Activated CD8-positive, alpha-beta memory T cell treated with anti-CD3 and anti-CD28 coated beads for 36 hours (primary cell): Measurements from ENCODE around the gene NRG3. TPM values are rescaled to one million over a fixed set of nuclear protein-coding genes. Genes with fewer than 3 reads are reported as not detected.

Experiments used
- CTCF ChIA-PET: fragments of 350-600 bp; sonication (Branson Sonifier 250); formaldehyde crosslinking; loops from one replicate; lab custom pipeline; 2021; ENCODE audit warnings: antibody characterized with exemption; lab: Charles Lee
- POLR2A ChIA-PET: fragments of 350-600 bp; sonication (Branson Sonifier 250); formaldehyde crosslinking; loops from one replicate; lab custom pipeline; 2021; ENCODE audit warnings: antibody characterized with exemption; lab: Charles Lee
- total RNA-seq, 2 experiments: library from RNA; stranded (reverse); gene quantifications; one replicate each; pipeline ENCODE4 v1.2.3, GENCODE V29; 2021

Gene NRG3
- total RNA-seq, 2 experiments from 2014 or later = not detected

DNA sequence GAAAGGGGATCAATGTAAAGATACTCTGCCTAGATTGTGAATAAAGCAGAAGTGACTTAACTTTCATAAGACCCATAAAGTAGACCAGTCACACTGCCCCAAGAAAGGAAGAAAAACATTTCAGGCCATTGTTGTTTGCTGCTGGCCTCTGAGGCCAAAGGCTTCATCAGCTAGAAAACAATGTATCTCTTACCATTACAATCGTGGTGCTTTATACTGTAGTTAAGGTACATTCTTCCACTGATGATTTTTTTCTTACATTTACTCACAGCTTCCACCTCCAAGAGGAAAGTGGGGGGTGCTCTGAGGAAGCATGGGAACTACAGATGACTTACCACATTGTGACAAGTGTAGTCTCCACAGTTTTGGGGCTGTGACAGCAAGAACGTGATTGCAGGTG lies 68.6 kb downstream of the NRG3 start:
- ChIA-PET POLR2A (no interaction called here), CTCF (no interaction called here)

DNA sequence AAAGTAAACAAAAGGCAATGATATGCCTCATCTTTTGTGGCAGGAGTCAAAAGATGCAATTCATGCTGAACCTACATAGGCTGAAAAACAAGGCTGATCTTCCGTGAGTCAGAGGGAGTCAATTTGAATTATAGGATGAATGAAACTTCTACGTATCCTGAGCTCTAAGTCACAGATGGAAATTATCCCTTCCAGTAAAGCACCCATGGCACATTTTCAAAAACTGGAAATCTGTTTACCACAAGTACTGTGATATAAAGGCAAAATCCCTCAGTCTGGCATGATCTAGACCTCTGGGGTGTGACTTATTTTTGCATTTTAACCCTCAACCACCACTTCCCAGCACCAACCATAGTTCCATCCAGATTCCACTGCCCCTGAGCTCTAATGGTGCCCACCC lies 69.6 kb downstream of the NRG3 start:
- POLR2A ChIA-PET = no interaction called here
- CTCF ChIA-PET = no interaction called here

DNA sequence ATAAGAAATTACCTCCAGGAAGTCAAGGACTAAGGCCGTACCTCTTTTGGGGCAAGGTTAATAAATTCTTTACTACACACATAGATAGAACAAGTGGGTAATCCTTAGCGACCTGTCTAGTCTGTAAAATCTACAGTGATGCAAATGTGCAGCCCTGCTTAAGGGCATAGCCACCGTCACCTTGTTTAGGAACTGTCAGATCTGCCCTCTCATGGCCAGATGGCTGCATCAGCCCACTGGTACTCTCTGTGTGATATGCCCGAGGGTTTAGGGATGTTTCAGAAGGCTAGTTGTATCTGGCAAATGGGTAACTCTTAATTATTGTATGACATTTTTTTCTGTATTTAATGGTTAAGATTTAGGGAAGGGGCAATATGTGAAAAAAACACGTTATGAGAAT lies 74.3 kb downstream of the NRG3 start:
- ChIA-PET CTCF (no interaction called here), POLR2A (no interaction called here)

DNA sequence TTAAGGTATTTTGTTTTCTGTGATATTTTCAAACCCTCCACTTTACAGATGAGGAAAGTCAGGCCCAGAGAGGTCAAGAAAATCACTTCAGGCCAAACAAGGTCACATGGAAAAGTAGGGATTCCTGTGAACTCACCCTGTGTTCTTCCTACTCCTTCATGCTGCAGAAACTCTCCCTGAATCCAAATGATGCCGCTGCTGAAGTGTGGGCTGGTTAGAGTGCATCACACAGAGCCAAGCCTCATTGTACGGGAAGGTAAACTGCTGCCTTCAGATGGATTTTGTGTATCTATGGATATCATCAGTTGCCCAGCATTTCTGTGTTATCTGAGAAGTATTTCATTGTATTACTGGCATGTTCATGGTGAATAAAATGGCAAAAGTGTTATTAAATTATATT lies 75.4 kb downstream of the NRG3 start:
- ChIA-PET POLR2A (no interaction called here), CTCF (no interaction called here)

DNA sequence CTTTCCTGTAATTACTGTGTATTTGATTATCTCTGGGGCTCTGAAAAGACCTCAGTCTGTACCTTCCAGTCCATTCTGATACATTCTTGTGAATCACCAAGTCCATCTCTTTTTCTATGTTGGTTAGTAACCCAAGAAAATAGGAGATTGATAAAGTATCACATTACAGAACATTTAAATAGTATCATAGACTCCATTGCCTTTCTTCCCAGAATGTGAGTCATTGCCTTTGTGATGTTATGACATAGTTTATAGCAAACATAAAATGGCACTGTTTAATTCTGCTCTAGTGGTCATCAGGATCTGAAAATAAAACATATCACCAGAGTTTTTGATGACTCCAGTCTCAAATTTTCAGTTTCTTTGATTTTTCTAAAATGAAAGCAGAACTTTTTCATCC lies 78.4 kb downstream of the NRG3 start:
- POLR2A ChIA-PET = no interaction called here

DNA sequence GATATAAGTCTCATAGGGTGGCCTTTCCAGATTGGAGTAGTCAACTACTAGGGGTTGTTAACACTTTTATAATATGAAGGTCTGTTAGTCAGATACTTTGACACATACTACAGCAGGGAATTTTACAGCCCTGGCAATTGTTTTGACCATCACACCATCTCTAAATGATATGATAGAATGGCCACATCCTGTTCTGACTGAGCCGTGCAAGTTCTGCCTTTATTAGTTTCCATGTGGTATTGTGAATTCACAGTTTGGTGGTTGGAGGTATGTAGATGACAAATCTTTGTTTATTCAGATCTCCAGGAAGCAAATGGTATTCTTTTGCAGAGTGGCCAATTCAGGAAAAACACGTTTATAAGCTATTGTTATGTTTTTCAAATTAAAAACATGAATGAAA lies 83.0 kb downstream of the NRG3 start:
- CTCF ChIA-PET = no interaction called here
- POLR2A ChIA-PET = no interaction called here

More for the DNA sequence above, 78.4 kb downstream of the NRG3 start:
- CTCF ChIA-PET = no interaction called here

DNA sequence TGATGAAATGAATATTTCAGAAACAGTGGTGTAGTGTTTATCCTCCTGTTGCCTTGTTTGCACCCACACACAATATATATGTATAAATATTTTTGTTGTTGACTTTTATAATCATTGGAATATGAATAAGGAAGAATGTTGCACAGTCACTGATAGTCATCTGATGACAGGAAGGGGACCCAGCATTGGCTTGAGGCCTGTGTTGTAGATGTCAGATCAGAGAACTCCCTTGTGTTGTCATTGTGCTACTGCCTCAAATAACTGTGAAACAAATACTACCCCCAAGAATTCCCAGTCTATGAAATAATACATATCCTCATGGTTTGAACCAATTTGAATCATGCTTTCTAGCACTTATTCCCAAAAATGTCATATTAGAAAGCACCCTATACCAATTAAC lies 84.0 kb downstream of the NRG3 start:
- POLR2A ChIA-PET = no interaction called here

DNA sequence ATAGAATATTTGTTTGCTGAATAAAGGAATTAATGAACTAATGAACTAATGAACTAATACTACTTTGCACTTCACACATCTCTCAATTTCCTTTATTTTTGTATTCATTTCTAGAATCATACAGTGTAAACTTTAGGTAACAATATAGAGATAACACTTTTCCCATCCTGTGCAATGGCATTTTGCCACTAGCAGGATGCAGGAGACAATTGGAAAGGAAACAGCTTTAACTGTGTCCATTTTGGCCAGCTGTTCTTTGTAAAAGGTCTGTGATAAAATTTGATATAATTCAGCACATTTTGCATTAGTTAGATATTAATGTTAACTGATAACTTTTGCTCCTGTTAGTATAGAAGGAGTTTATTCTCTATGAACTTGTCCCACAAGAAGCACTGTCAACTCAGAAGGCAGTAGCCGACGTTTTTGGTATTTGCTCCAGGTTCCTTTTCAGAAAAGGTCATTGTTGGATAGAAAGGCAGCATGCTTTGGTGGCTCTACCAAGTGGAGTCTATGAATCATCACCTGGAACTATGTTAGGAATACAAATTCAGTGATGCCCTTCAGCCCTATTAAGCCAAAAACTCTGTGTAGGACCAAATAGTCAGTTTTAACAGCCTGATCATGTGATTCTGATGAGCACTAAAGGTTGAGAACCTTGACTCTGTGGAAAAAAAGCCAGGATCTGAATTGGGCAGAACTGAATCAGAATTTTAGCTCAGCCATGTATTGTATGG lies 86.6 kb downstream of the NRG3 start:
- POLR2A ChIA-PET = no interaction called here
- CTCF ChIA-PET = no interaction called here

More for the DNA sequence above, 84.0 kb downstream of the NRG3 start:
- CTCF ChIA-PET = no interaction called here

DNA sequence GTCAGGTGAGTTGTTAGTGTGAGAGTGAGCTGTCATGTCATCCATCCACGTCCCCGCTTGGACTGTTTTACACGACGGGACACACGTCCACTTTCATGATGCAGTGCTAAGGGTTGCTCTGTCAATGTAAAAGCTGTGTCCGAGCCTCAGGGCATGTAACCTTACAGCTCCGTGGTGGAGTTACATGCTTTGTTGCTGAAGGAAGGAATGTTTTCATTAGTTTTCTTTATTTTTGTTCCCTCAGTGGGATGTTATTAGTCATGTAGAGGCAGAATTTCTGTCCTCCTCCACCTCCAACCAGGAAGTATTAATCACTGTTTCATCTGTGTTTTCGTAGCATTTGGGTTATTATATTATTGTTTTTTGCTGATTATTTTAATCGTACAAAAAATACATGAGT lies 88.6 kb downstream of the NRG3 start:
- ChIA-PET CTCF (no interaction called here), POLR2A (no interaction called here)

DNA sequence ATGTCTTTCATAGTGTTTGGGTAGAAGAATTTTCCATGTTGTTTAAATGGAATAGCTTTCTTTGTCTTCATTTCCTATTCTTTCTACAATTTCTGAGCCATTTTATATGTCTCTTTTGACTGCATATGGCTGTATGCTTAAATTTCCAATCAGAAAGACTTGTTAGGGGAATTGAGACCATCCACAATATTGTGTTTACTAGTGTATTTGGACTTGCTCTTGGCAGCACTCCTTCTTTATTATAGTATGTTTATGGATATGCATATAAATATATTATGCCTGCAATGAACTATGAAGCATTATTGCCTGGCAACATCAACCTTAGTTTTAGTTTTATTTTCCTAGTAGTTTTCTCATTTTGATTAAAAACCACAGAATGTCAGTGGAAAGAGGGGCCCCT lies 92.7 kb downstream of the NRG3 start:
- ChIA-PET CTCF (no interaction called here), POLR2A (no interaction called here)

DNA sequence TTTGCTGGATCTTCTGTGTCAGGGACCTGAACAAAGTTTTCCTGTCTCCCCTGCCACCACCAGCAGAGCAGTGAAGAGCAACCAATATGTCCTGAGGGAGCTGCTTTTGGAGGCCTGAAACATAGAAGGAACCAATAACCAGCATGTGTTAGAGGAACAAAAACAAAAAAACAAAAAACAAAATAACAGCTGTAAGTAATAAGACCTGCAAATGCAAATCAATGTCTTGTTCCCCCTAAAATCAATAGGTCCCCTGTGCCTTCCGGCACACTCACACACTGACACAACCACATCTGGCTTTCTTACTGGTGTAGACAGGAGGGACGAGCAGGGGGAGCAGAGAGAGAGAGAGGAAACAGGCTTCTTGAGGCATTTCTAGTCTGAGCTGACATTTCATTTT lies 94.1 kb downstream of the NRG3 start:
- ChIA-PET POLR2A (no interaction called here), CTCF (no interaction called here)

DNA sequence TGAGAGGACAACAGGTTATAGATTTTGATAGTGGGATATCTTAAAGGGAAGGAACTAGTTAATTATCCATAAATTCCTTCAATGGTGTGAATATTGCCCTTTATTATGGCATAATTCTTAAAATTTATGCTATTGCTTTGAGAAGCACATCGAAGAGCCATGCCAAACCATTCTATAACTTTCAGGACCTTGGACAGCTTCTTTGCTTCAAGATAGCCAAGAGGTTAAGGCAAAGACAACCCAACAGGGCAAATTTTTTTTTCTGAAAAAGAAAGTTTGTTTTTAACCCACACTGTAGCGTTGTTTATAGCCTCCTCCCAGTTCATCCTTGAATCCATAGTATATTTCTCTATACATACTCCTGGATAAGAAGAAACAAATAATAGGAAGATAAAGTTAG lies 103.2 kb downstream of the NRG3 start:
- CTCF ChIA-PET = no interaction called here
- POLR2A ChIA-PET = no interaction called here

DNA sequence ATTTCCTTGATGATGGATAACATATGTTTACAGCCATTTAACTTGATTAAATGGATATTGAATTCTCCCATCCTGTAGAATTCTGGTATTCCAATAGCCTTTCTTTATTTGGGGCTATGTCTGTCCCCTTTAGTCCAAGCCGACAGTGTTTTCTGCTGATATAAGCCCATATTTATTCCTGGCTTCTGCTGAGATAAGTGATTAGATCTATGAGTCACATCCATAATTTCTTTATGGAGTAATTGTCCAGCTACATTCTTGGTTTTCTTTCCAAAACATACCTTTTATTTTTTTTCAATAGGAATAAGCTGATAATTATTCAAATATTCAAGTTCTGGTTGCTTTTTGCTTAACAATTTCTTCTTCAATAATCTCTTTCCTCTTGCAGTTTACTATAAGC lies 106.7 kb downstream of the NRG3 start:
- CTCF ChIA-PET = no interaction called here
- POLR2A ChIA-PET = no interaction called here

DNA sequence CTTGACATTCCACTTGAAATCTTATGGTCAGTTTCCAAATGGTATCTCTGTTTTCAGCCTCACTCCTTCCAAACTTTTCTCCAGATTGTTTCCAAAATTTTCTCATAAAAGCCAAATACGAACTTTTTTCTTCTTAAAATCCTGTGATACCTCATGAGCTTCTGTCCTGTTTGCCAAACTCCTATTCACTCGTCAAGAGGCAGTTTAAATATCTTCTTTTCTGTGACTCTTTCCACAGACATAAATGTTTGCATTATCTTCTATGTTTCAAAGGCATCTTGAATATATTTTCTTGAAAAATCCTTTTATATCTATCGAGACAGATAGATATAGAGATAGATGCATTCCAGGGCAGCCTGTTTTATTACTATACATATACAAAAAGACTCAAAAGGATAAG lies 109.4 kb downstream of the NRG3 start:
- ChIA-PET POLR2A (no interaction called here), CTCF (no interaction called here)

DNA sequence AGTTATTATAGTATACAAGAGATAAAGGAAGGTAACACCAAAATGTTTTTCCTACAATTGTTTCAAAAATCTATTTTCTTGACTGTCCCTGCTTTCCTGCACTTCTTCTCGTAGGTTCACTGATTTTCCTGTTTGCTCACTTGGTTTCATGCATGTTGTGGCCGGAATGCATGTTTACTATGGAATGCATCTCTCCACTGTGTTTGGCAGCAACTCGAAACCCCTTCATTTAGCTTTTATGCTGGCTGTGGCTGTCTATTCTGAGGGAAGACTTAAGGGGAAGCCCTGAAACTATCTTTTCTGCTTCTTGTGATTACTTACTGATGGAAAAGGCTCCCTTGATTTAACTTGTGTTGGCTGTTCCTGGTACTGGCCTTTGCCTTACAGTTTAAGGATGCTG lies 120.3 kb downstream of the NRG3 start:
- ChIA-PET POLR2A (no interaction called here), CTCF (no interaction called here)

DNA sequence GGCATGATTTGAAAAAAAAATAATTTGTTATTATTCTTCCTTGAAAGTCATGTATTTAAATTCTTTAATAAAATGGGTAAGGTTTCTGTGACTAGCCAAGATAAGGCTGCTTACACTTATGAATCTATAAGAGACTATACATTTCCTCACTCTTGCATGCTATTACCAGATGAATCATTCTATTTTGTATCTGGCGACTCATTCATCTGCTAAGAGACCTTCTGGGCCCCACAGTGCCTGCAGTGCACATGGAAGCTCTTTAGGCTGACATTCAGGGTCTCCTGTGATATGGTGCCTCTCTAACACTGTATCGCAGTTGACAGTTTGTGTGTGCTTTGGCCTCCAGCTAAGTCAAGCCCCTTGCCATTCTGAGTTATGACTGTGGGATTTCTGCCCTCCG lies 121.9 kb downstream of the NRG3 start:
- ChIA-PET POLR2A (no interaction called here), CTCF (no interaction called here)

DNA sequence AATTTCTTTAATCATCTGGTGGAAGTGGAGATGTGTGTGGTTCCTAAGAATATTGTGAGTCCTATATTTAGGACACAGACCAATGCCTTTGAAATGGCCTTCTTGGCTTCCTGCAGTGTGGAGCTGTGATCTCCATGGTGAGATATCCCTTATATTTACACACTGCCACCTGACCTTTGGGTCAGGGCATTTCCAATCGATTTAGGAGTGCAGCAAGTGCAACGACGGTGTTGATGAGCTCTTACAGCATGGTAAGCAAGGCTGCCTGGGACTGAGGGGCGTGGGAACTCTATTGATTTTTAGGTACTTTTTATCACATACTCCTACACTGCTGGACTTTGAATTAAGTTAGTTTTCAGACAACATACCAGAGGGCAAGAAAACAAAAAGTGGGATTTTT lies 146.0 kb downstream of the NRG3 start:
- ChIA-PET POLR2A (no interaction called here), CTCF (no interaction called here)

DNA sequence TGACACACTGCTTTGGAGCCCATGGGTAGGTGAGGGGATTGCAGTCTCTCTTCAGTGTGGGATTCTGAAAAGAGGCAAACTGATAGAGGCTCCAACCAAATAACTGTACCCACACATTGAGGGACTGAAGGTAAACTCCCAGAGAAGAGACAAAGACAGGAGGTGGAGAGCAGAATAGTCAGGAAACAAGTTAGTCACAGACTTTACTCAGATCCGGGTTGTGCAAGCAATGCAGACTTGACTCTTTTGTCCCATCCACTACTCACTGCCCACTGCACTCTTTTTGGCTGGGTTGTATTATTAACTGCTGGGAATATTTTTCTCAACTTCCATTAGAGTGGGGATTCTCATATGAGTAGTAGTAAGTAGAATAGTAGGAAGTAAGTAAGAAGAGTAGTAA lies 152.7 kb downstream of the NRG3 start:
- CTCF ChIA-PET = no interaction called here
- POLR2A ChIA-PET = no interaction called here

DNA sequence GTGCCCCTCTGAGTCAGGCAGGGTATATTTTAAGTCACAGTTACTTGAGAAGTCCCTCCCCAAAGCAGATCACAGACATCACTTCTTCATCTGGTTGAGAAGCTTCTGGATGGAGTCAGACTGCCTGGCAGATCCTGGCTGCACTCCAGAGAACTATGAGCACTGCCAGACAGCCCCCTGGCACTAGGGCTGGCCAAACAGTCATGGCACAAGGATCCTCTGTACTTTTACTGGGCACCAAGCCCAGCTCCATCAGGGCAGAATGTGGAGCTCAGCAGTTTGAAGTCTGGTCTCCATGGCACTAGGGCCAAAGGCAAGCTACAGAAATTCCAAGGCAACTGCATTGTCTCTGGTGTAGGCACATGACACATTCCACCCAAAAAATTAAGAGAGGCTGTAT lies 162.1 kb downstream of the NRG3 start:
- POLR2A ChIA-PET = no interaction called here
- CTCF ChIA-PET = no interaction called here

DNA sequence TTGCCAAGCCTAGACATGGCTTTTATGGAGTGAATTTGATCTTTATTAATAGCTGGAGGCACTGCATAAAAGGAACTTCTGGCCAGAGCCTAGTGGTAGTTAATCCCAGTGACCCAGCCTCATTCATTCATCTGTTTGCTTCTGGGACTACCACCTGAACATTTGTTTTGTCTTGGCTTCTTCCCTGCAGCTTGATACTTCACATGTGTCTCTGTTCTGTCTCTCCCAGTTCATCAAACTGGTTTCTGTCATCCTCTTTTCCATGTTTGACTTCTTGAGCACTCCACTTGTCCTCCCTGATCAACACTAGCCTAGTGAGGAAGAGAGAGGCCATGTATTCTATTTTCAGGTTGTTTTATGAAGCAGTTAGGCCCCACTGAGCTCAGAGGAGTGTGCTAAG lies 163.6 kb downstream of the NRG3 start:
- ChIA-PET CTCF (no interaction called here), POLR2A (no interaction called here)

DNA sequence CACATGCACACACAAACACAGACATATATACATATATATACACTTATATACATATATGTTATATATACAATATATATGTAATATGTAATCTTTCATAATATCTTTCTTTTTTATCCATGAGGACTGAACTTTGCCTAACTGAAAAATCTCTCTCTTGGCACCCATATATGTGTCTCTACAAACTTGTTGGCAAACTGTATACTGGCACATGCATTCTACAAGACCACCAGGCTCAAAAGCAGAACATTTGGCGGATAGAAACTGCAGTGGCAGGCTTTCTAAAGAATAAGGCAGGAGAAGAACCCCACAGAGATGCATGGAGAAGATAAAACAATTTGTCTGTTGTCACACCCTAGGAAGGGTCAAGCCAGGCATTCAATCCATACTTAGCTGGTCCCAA lies 165.3 kb downstream of the NRG3 start:
- ChIA-PET POLR2A (no interaction called here), CTCF (no interaction called here)

DNA sequence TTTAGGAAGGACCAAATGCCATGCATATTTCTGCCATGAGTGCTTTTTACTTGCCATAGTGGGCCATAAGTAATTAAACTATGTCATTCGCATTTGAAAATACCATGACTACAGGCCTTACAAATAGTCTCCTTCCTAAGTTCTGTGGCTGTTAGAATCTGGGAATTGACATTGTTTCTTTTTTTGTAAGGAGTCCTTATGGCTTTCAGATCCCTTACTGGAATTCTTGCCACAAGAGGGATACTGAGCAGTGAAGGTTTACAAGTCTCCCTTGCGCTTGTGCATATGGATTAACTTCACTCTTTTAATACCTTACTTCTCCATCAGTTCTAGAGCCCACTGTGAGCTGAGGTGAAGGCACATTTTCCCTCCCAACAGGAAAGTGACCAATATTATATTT lies 166.0 kb downstream of the NRG3 start:
- CTCF ChIA-PET = no interaction called here
- POLR2A ChIA-PET = no interaction called here
